GM15510 (cell line): ENCODE results near the gene TTC24.

Experiments used
- POLR2A ChIP-seq: IDR thresholded peaks from 3 replicates; pipeline ENCODE4 v1.6.1; 2011; ENCODE audit warnings: borderline replicate concordance; ENCODE audit not compliant: insufficient read length; ENCODE audit errors: extremely low read depth

The TTC24 gene

GRCh38 chr1:156572663-156573018 lies 6.9 kb upstream of the TTC24 start:
- no peak for TF ChIP-seq POLR2A

- TF ChIP-seq POLR2A: no peak
Measured at GRCh38 chr1:156574039-156574633, 5.4 kb upstream of the TTC24 start.

GRCh38 chr1:156577550-156577949 lies 2.0 kb upstream of the TTC24 start:
- no peak for TF ChIP-seq POLR2A

GRCh38 chr1:156578055-156578454 lies 1.5 kb upstream of the TTC24 start:
- no peak for TF ChIP-seq POLR2A

- no peak for TF ChIP-seq POLR2A
Measured at GRCh38 chr1:156581661-156582387, 2.3 kb downstream of the TTC24 start.

GRCh38 chr1:156582388-156583017 lies 3.0 kb downstream of the TTC24 start:
- no peak for TF ChIP-seq POLR2A

- no peak for TF ChIP-seq POLR2A
Measured at GRCh38 chr1:156583821-156584622, 4.5 kb downstream of the TTC24 start.

- TF ChIP-seq POLR2A: no peak
Measured at GRCh38 chr1:156584813-156585212, 5.3 kb downstream of the TTC24 start.

- no peak for TF ChIP-seq POLR2A
Measured at GRCh38 chr1:156586323-156586722, 6.8 kb downstream of the TTC24 start.

- no peak for TF ChIP-seq POLR2A
Measured at GRCh38 chr1:156586892-156587477, 7.5 kb downstream of the TTC24 start.

- no peak for TF ChIP-seq POLR2A
Measured at GRCh38 chr1:156589546-156589945, 10.0 kb downstream of the TTC24 start.

- no peak for TF ChIP-seq POLR2A
Measured at GRCh38 chr1:156590326-156591180, 11.0 kb downstream of the TTC24 start.

- TF ChIP-seq POLR2A: no peak
Measured at GRCh38 chr1:156591181-156591431, 11.6 kb downstream of the TTC24 start.
